IPS-18c (cell line): Measurements from ENCODE around the gene PMS2.
"Not testable (repeated sequence)": the region's sequence is repeated elsewhere in the genome, so short reads cannot be mapped to it uniquely, and the experiment has no call there.

Source experiments
- H3K4me3 ChIP-seq: 2 replicates; pipeline ENCODE4 v1.7.0; 2013; ENCODE audit warnings: low read depth, mild to moderate bottlenecking, low read length, moderate library complexity; ENCODE audit not compliant: insufficient read depth
- H3K9me3 ChIP-seq: one replicate; pipeline ENCODE4 v1.6.1; 2013; ENCODE audit warnings: mild to moderate bottlenecking, low read length, moderate library complexity; ENCODE audit not compliant: control insufficient read depth, insufficient read depth

The PMS2 gene, protein sequence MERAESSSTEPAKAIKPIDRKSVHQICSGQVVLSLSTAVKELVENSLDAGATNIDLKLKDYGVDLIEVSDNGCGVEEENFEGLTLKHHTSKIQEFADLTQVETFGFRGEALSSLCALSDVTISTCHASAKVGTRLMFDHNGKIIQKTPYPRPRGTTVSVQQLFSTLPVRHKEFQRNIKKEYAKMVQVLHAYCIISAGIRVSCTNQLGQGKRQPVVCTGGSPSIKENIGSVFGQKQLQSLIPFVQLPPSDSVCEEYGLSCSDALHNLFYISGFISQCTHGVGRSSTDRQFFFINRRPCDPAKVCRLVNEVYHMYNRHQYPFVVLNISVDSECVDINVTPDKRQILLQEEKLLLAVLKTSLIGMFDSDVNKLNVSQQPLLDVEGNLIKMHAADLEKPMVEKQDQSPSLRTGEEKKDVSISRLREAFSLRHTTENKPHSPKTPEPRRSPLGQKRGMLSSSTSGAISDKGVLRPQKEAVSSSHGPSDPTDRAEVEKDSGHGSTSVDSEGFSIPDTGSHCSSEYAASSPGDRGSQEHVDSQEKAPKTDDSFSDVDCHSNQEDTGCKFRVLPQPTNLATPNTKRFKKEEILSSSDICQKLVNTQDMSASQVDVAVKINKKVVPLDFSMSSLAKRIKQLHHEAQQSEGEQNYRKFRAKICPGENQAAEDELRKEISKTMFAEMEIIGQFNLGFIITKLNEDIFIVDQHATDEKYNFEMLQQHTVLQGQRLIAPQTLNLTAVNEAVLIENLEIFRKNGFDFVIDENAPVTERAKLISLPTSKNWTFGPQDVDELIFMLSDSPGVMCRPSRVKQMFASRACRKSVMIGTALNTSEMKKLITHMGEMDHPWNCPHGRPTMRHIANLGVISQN

DNA sequence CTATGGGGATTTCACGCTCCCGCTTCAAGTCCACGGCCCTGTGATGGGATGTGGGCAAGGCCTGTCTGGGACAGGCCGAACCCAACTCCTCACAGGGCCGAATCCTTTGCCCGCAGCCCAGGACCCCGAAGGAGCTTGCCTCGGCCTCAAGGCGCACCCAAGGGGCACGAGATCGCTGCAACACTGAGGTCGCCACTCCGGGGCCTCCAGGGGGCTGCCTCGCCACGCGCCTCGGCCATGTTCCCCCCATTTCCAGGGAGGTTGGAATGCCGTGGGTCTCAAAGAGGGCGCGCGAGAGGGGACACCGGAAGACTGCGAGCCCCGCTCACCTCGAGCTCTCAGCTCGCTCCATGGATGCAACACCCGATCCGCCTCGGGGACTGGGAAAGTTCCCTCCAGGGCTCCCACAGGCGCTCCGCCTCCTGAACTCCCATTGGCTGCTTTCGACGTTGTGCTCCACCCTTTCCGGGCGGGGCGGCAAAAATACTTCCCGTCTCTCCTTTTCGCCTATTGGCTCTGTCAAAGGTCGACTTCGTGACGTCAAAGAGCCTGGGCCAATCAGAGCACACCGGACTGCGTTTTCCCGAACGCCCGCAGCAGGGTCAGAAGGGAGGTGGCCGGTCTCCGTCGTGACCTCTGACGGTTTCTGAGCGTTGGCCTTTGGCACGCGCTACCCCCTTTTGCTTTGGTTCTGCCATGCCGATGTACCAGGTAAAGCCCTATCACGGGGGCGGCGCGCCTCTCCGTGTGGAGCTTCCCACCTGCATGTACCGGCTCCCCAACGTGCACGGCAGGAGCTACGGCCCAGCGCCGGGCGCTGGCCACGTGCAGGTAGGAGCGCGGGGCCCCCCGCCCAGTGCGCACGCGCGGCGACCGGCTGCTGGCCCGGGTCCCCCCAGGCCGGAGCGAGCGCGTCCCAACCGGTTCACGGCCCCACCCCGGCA is at the start of gene PMS2, which contains the start of gene AIMP2:
Gene PMS2, minus strand, starts transcription at position 382 of the 944 bp plus-strand sequence. Its CDS starts 30 bp downstream, at position 352.
Gene AIMP2, plus strand, starts transcription at position 605 of the 944 bp plus-strand sequence. Its CDS starts 92 bp downstream, at position 697.
- peaks cover 2% of the 10 kb centered on the region for H3K9me3 ChIP-seq
- H3K4me3 ChIP-seq, result peak within 1 kb of the TSS; percentile 91

- Histone ChIP-seq H3K9me3 (peaks cover 2% of the 10 kb centered on the region), H3K4me3 (no peak overlapping the region; the same call in 1 of the 2 replicates)
These were observed 48.7 kb upstream of the PMS2 start for GRCh38 chr7:6057316-6058129.

GRCh38 chr7:6056616-6057015 is 47.8 kb upstream of the PMS2 start:
- H3K4me3 ChIP-seq, result no peak overlapping the region
- peaks cover 2% of the 10 kb centered on the region for H3K9me3 ChIP-seq

DNA sequence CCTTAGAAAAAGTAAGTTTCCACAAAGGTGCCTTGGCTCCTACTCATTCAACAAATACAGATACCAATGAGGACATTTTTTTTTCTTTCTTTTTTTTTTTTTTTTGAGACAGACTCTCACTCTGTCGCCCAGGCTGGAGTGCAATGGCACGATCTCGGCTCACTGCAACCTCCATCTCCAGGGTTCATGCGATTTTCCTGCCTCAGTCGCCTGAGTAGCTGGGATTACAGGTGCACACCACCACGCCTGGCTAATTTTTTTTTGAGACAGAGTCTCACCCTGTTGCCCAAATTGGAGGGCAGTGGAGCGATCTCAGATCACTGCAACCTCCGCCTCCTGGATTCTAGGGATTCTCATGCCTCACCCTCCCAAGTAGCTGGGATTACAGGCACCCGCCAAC is 42.3 kb upstream of the PMS2 start:
- H3K4me3 ChIP-seq, H3K9me3 ChIP-seq: not testable (repeated sequence)

DNA sequence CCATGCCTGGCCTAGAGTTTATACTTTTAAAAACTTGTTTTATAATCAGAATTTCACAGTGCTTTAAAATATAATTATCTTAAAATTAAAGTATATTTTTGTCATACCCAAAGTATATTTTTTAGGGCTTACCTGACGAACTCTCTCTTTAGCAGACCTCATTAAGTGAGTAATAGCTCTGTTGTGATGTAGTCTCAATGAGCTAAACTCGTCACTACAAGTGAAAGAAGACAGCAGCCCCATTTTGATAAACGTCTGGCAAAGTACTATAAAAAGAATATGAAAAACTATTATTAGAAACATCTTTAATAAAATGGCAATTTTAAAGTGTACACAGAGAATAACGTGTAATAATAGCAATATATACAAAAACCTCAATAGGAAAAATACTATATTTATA is 40.9 kb upstream of the PMS2 start:
- Histone ChIP-seq H3K4me3 (no peak overlapping the region), H3K9me3 (no peaks in the 10 kb centered on the region)

DNA sequence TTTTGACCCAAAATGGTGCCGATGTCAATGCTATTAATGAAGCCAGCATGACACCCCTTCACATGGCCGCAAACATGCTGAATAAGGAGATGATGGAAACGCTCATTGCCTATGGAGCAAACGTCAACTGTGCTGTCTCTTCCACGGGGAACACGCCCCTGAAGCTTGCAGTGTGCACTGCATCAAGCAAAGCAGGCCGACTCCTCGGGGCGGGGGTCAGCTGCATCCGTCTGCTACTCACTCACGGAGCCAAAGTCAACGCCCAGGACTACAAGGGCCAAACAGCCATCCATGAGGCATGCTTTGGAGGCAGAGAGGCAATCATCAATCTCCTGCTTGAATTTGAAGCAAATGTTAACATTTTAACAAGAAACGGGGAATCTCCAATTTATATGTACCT is 26.8 kb upstream of the PMS2 start:
- Histone ChIP-seq H3K9me3 (no peaks in the 10 kb centered on the region), H3K4me3 (no peak overlapping the region)

GRCh38 chr7:6035165-6035564 is 26.3 kb upstream of the PMS2 start:
- H3K9me3 ChIP-seq, result no peaks in the 10 kb centered on the region

GRCh38 chr7:6032641-6033040 is 23.8 kb upstream of the PMS2 start:
- H3K9me3 ChIP-seq, result no peaks in the 10 kb centered on the region
- no peak overlapping the region for H3K4me3 ChIP-seq

More at GRCh38 chr7:6035165-6035564, 26.3 kb upstream of the PMS2 start:
- no peak overlapping the region for H3K4me3 ChIP-seq

- no peak overlapping the region for H3K4me3 ChIP-seq
- H3K9me3 ChIP-seq, result no peaks in the 10 kb centered on the region
These were observed 23.3 kb upstream of the PMS2 start for GRCh38 chr7:6032167-6032566.

GRCh38 chr7:6031567-6031966 is 22.7 kb upstream of the PMS2 start:
- no peak overlapping the region for H3K4me3 ChIP-seq

DNA sequence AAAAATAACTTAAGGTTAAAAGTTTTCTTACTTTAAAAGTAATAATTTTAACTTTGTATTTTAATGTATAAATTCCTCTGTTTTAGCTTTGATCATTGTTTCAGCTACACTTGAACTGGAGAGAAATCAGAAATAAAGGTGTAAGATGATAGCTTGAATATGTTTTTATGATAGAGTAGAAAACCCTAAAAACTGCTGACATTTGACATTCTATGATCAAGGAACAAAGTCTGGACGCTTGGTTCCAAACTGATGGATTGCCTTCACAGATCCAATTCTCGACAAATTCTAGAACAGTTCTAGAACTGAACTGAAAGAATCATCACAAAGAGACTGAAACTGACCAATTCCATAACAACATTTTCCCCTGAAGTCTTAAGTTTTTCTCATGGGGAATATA is 22.1 kb upstream of the PMS2 start, which contains the start of gene ANKRD61:
Gene ANKRD61, plus strand, starts transcription at position 389 of the 400 bp plus-strand sequence. Its CDS starts 0 bp downstream, at position 389.
- Histone ChIP-seq H3K9me3 (no peaks in the 10 kb centered on the region), H3K4me3 (no peak within 1 kb of the TSS)

More at GRCh38 chr7:6031567-6031966, 22.7 kb upstream of the PMS2 start:
- H3K9me3 ChIP-seq, result no peaks in the 10 kb centered on the region

DNA sequence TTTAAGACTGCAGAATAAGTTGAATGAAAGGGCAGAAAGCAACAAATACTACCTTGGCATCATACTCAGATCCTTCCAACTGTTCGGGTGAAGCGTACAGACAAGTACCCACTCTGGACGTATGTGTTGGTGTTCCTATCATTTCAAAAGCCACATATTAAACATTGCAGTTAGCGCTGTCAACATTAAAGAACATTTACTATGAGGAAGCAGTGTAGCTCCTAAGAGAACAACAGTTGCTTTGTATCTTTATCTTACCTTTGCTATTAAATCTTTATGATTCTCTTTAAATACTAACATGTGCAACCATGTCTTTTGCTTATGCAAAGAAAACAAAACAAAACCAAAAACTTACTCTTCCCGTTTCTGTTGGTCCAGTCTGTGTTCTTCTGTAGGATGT is 19.7 kb upstream of the PMS2 start:
- no peak overlapping the region for H3K4me3 ChIP-seq
- no peaks in the 10 kb centered on the region for H3K9me3 ChIP-seq

DNA sequence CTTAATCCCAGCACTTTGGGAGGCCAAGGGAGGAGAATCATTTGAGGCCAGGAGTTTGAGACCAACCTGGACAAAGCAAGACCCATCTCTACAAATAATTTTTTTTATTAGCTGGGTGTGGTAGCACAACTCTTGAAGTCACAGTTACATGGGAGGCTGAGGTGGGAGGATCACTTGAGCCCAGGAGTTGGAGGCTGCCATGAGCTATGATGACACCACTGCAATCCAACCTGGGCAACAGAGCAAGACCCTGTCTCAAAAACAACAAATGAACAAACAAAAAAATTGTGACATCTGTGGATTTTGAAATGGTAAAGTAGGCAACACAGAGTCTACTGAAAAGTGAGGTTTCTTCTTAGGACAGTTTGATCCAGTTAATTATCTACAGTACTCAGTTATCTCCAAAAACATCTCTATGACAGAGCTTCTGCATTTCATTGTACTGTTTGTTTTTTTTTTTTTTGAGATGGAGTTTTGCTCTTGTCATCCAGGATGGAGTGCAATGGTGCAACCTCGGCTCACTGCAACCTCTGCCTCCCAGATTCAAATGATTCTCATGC is 19.0 kb upstream of the PMS2 start:
- no peak overlapping the region for H3K4me3 ChIP-seq
- H3K9me3 ChIP-seq, result no peaks in the 10 kb centered on the region

DNA sequence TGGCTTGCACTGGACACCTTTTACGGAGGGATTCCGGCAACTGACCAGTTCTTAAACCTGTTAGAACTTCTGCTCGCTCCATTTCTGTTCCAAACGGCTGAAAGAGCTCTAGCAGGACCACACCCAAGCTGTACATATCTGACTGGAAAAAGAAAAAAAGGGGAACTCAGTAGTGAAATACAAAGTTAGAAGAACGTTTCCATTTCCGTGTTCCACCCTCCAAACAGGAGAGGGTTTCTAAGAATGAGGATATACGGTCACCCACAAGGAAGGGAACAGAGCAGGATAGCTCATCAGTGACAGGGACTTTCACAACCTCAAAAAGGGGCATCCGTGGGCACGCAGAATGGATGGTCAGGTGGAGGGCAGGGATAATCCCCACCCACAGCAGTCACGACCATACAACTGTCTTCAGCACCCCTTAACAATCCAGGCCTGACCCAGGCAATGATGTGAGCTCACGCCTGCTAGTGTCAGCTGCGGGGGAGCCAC is 18.0 kb upstream of the PMS2 start:
- Histone ChIP-seq H3K9me3 (no peaks in the 10 kb centered on the region), H3K4me3 (no peak overlapping the region)

GRCh38 chr7:6026011-6026819 is 17.4 kb upstream of the PMS2 start:
- Histone ChIP-seq H3K4me3 (no peak overlapping the region), H3K9me3 (no peaks in the 10 kb centered on the region)
